H1 (cell line): ENCODE data around the gene LONRF2. TPM values are rescaled to one million over a fixed set of nuclear protein-coding genes. Genes with fewer than 3 reads are reported as not detected.

Source experiments
- CTCF ChIA-PET: fragments of 300-600 bp; sonication (Branson Sonifier 250); formaldehyde crosslinking; loops from one replicate; lab custom pipeline; 2021; ENCODE audit not compliant: partially characterized antibody; lab: Charles Lee
- POLR2A ChIA-PET: fragments of 300-600 bp; sonication (Branson Sonifier 250); formaldehyde crosslinking; loops from one replicate; lab custom pipeline; 2021; ENCODE audit warnings: inconsistent platforms; ENCODE audit not compliant: partially characterized antibody; lab: Charles Lee
- DNase-seq, 2 experiments: peaks; one replicate each; pipeline versions ENCODE4 v3.0.0 to v3.0.0-alpha.2; 2010 to 2022; ENCODE audit warnings: low spot score in 2 of 2, low read depth in 1 of 2, mixed read lengths in 1 of 2
- FAIRE-seq: peaks from 2 replicates; lab custom pipeline; 2011; peaks lifted over from hg19 to GRCh38; lab: Jason Lieb, UNC
- H2AFZ ChIP-seq: 2 replicates; pipeline ENCODE4 v1.8.1; 2012; ENCODE audit warnings: low read length, inconsistent platforms
- H2AK5ac ChIP-seq: 2 replicates; pipeline ENCODE4 v1.6.1; 2013; ENCODE audit warnings: low read depth, low read length
- H2BK120ac ChIP-seq: replicated peaks from 2 replicates; pipeline ENCODE3; 2013; ENCODE audit warnings: low read depth, low read length, inconsistent platforms
- H2BK12ac ChIP-seq: 2 replicates; pipeline ENCODE4 v1.6.1; 2013; ENCODE audit warnings: low read depth, low read length
- H2BK15ac ChIP-seq: 2 replicates; pipeline ENCODE4 v1.6.1; 2013; ENCODE audit warnings: low read length
- H2BK20ac ChIP-seq: 2 replicates; pipeline ENCODE4 v1.6.1; 2013; ENCODE audit warnings: low read length
- H2BK5ac ChIP-seq: 2 replicates; pipeline ENCODE4 v1.6.1; 2013; ENCODE audit warnings: low read depth, low read length
- H3K14ac ChIP-seq: 2 replicates; pipeline ENCODE4 v1.6.1; 2013; ENCODE audit warnings: inconsistent platforms; ENCODE audit not compliant: insufficient read length
- H3K18ac ChIP-seq: 2 replicates; pipeline ENCODE4 v1.6.1; 2013; ENCODE audit warnings: low read length; ENCODE audit errors: extremely low read depth
- H3K23ac ChIP-seq: 2 replicates; pipeline ENCODE4 v1.6.1; 2013; ENCODE audit warnings: inconsistent platforms; ENCODE audit not compliant: insufficient read length
- H3K23me2 ChIP-seq: 2 replicates; pipeline ENCODE4 v1.6.1; 2013; ENCODE audit warnings: low read depth, low read length
- H3K27ac ChIP-seq: 2 replicates; pipeline ENCODE4 v1.6.1; 2011; ENCODE audit warnings: low read depth, low read length, inconsistent platforms
- H3K27me3 ChIP-seq, 4 experiments: replicated peaks in 1 of 4; 1 replicate in 1 of 4; 2 replicates in 3 of 4; pipeline versions ENCODE4 v1.6.1 to v1.8.1; 2011 to 2013; ENCODE audit warnings: low read length in 3 of 4, mild to moderate bottlenecking in 3 of 4, inconsistent platforms in 2 of 4, mixed read lengths in 2 of 4, moderate library complexity in 1 of 4; ENCODE audit not compliant: control insufficient read depth in 3 of 4, insufficient read depth in 3 of 4; ENCODE audit errors: extremely low read depth in 1 of 4
- H3K36me3 ChIP-seq, 4 experiments: 2 replicates each; pipeline versions ENCODE4 v1.6.1 to v1.8.1; 2011 to 2013; ENCODE audit warnings: mild to moderate bottlenecking in 4 of 4, low read length in 3 of 4, moderate library complexity in 2 of 4, control low read depth in 1 of 4, inconsistent platforms in 1 of 4; ENCODE audit not compliant: insufficient read depth in 4 of 4, control insufficient read depth in 2 of 4
- H3K4ac ChIP-seq: replicated peaks from 2 replicates; pipeline ENCODE3; 2013; ENCODE audit warnings: low read length, low read depth, mixed read lengths, inconsistent platforms; ENCODE audit not compliant: insufficient read length
- H3K4me1 ChIP-seq, 4 experiments: replicated peaks in 1 of 4; 1 replicate in 1 of 4; 2 replicates in 3 of 4; pipeline versions ENCODE4 v1.6.1 to v1.8.1; 2011 to 2013; ENCODE audit warnings: low read length in 3 of 4, inconsistent platforms in 2 of 4, mixed read lengths in 1 of 4; ENCODE audit not compliant: insufficient read depth in 4 of 4, control insufficient read depth in 3 of 4
- H3K4me2 ChIP-seq, 2 experiments: 2 replicates each; pipeline versions ENCODE4 v1.6.1 to v1.8.1; 2011 to 2013; ENCODE audit warnings: low read depth in 2 of 2, low read length in 2 of 2, control low read depth in 1 of 2, inconsistent platforms in 1 of 2, mild to moderate bottlenecking in 1 of 2; ENCODE audit not compliant: insufficient read depth in 1 of 2
- H3K4me3 ChIP-seq, 4 experiments: fragments of 200-600, 300-600 bp in 1 of 4; sonication (generic), shearing (Covaris generic), sonication (Bioruptor Twin) in 1 of 4; 2 replicates each; pipeline versions ENCODE4 v1.5.1 to v1.8.1; 2011 to 2016; ENCODE audit warnings: low read length in 4 of 4, low read depth in 3 of 4, control low read depth in 2 of 4, inconsistent platforms in 2 of 4, mild to moderate bottlenecking in 2 of 4, mixed read lengths in 1 of 4, moderate library complexity in 1 of 4; ENCODE audit not compliant: insufficient read depth in 2 of 4; ENCODE audit errors: extremely low read depth in 1 of 4
- H3K56ac ChIP-seq: replicated peaks from 2 replicates; pipeline ENCODE3; 2013; ENCODE audit warnings: low read depth, mild to moderate bottlenecking, mixed read lengths, low read length, inconsistent platforms; ENCODE audit not compliant: insufficient read length
- H3K79me1 ChIP-seq: 2 replicates; pipeline ENCODE4 v1.6.1; 2013; ENCODE audit warnings: low read depth, low read length, control low read depth
- H3K79me2 ChIP-seq, 2 experiments: 2 replicates each; pipeline versions ENCODE4 v1.6.1 to v1.8.1; 2012 to 2013; ENCODE audit warnings: low read length in 2 of 2, mild to moderate bottlenecking in 2 of 2, inconsistent platforms in 1 of 2; ENCODE audit not compliant: insufficient read depth in 2 of 2, control insufficient read depth in 1 of 2
- H3K9ac ChIP-seq, 4 experiments: replicated peaks in 1 of 4; 1 replicate in 1 of 4; 2 replicates in 3 of 4; pipeline versions ENCODE4 v1.6.1 to v1.8.1; 2011 to 2013; ENCODE audit warnings: low read depth in 3 of 4, low read length in 3 of 4, control low read depth in 2 of 4, mild to moderate bottlenecking in 2 of 4, moderate library complexity in 2 of 4, inconsistent platforms in 1 of 4; ENCODE audit errors: extremely low read depth in 1 of 4
- H3K9me3 ChIP-seq, 2 experiments: 2 replicates each; pipeline versions ENCODE4 v1.6.1 to v1.8.1; 2012 to 2013; ENCODE audit warnings: mild to moderate bottlenecking in 2 of 2, moderate library complexity in 2 of 2, control low read depth in 1 of 2, inconsistent platforms in 1 of 2, low read depth in 1 of 2, low read length in 1 of 2, mixed read lengths in 1 of 2; ENCODE audit not compliant: insufficient read depth in 2 of 2
- H4K20me1 ChIP-seq, 2 experiments: replicated peaks in 1 of 2; 2 replicates each; pipeline versions ENCODE3 to v1.8.1; 2011 to 2013; ENCODE audit warnings: inconsistent platforms in 2 of 2, low read length in 2 of 2, mild to moderate bottlenecking in 1 of 2; ENCODE audit not compliant: insufficient read depth in 2 of 2, control insufficient read depth in 1 of 2
- H4K5ac ChIP-seq: 2 replicates; pipeline ENCODE4 v1.6.1; 2013; ENCODE audit warnings: low read length, low read depth, mixed read lengths, inconsistent platforms; ENCODE audit not compliant: insufficient read length
- H4K8ac ChIP-seq: 2 replicates; pipeline ENCODE4 v1.8.0; 2013; ENCODE audit warnings: mild to moderate bottlenecking, moderate library complexity, low read length, inconsistent platforms; ENCODE audit not compliant: insufficient read depth; ENCODE audit errors: extremely low read depth
- H4K91ac ChIP-seq: replicated peaks from 2 replicates; pipeline ENCODE3; 2013; ENCODE audit warnings: low read length, mixed read lengths, inconsistent platforms; ENCODE audit not compliant: insufficient read length
- CBX5 ChIP-seq: fragments of 300-800, 300-1000 bp; sonication (generic); IDR thresholded peaks from 2 replicates; pipeline ENCODE4 v1.7.1; 2016; ENCODE audit warnings: antibody characterized with exemption, low read length, low read depth
- FOSL1 ChIP-seq: IDR thresholded peaks from 2 replicates; pipeline ENCODE4 v1.6.1; 2011; ENCODE audit warnings: mild to moderate bottlenecking, low read depth, low read length, moderate library complexity; ENCODE audit not compliant: insufficient read depth
- KDM4A ChIP-seq: IDR thresholded peaks from one replicate; pipeline ENCODE4 v1.7.1; 2012; ENCODE audit warnings: low read depth, mild to moderate bottlenecking, moderate library complexity, low read length, inconsistent platforms; ENCODE audit not compliant: severe bottlenecking
- NRF1 ChIP-seq: IDR thresholded peaks from 2 replicates; pipeline ENCODE4 v1.6.1; 2011; ENCODE audit warnings: mild to moderate bottlenecking, low read depth, low read length, improper control_type of control experiment
- SP1 ChIP-seq: IDR thresholded peaks from 2 replicates; pipeline ENCODE4 v1.6.1; 2011; ENCODE audit warnings: low read depth, low read length
- WGBS, 2 experiments: shearing (Covaris generic) in 1 of 2; methylation state at CpG; one replicate each; pipeline versions ENCODE4 v1.1.6 to v1.1.7; 2013 to 2015; ENCODE audit warnings: low lambda C conversion rate in 2 of 2, mixed read lengths in 2 of 2, inconsistent platforms in 1 of 2, low coverage in 1 of 2, missing lambda C conversion rate in 1 of 2; ENCODE audit not compliant: insufficient replicate concordance in 2 of 2, insufficient coverage in 1 of 2, insufficient read length in 1 of 2; ENCODE audit errors: extremely low coverage in 1 of 2, missing lambda C conversion rate in 1 of 2; 5-methylcytosine and 5-hydroxymethylcytosine counted together
- polyA plus RNA-seq, 7 experiments: library from polyadenylated mRNA; depleted of rRNA in 3 of 7; stranded (reverse) in 5 of 7; unstranded in 2 of 7; fragments of >200 nt in 5 of 7; fragments of 200-250 nt in 2 of 7; gene quantifications; 1 replicate in 5 of 7; 2 replicates in 1 of 7; 4 replicates in 1 of 7; pipeline versions ENCODE4 v1.2.1 to v1.2.3, GENCODE V29; 2011 to 2013; ENCODE audit warnings: missing spikeins in 2 of 7, mixed read lengths in 2 of 7
- total RNA-seq: library from RNA; stranded (reverse); fragmentation: NEBNext Ultra II Directional; extraction: Animal tissue kit (Norgen Biotek cat#: 25700); gene quantifications from 2 replicates; pipeline ENCODE4 v1.2.1, GENCODE V29; 2021

Gene LONRF2
- total and polyA plus RNA-seq, 2 of the 8 experiments (the other 6 are each of a cell fraction or from before 2014, with no cell fraction given) = 0.24 to 0.74 TPM

DNA sequence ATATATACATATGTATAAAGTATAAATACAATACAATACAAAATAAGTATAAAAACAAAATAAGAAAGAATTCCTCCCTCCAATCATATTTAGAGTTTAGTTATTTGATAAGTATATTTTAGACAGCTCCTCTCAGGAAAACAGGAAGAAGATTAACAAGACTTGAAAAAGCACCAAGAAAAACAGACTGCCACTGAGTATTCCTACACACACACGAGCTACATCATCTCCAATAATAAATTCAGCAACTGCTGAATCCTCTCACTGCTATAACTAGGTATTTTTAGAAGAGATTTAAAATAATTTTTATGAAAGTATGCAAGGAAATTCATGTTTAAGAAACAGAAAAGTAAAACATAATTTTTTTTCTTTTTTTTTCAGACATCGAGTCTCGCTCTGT lies 13.0 kb downstream of the LONRF2 start:
- POLR2A ChIA-PET = interaction anchor here (0.9 kb wide), 1 partner anchor 24 kb away, joined by 3 read pairs; no protein-coding TSS in a partner anchor
- no peaks in the 10 kb centered on the region for H3K23me2 ChIP-seq
- no peaks in the 10 kb centered on the region for H3K27me3 ChIP-seq
- H4K20me1 ChIP-seq = peaks cover 0 to 1% of the 10 kb centered on the region in 2 experiments
- no peak overlapping the region for H3K14ac ChIP-seq
- no peak overlapping the region for H2BK15ac ChIP-seq
- no peak overlapping the region for H3K4ac ChIP-seq
- H3K18ac ChIP-seq = no peak overlapping the region
- H2BK12ac ChIP-seq = no peak overlapping the region
- no peak overlapping the region for H2AK5ac ChIP-seq
- no peak for FAIRE-seq
- no peak overlapping the region for H3K4me2 ChIP-seq
- no peak for DNase-seq
- CTCF ChIA-PET = interaction anchor here (1.1 to 1.5 kb wide), 5 partner anchors 10 to 72 kb away, joined by 3 to 8 read pairs (median 4); no protein-coding TSS in a partner anchor
- H3K36me3 ChIP-seq = no peaks in the 10 kb centered on the region
- H3K56ac ChIP-seq = no peak overlapping the region
- H3K27ac ChIP-seq = no peak overlapping the region
- no peak overlapping the region for H4K91ac ChIP-seq
- no peaks in the 10 kb centered on the region for H3K4me1 ChIP-seq
- no peaks in the 10 kb centered on the region for H3K79me1 ChIP-seq
- H2AFZ ChIP-seq = no peak overlapping the region
- H4K5ac ChIP-seq = no peak overlapping the region
- H3K23ac ChIP-seq = no peak overlapping the region
- H3K4me3 ChIP-seq = no peak overlapping the region
- H3K9ac ChIP-seq = no peak overlapping the region
- H2BK5ac ChIP-seq = no peak overlapping the region
- H2BK120ac ChIP-seq = no peak overlapping the region
- no peaks in the 10 kb centered on the region for H3K79me2 ChIP-seq
- no peak overlapping the region for H4K8ac ChIP-seq
- no peaks in the 10 kb centered on the region for H3K9me3 ChIP-seq
- 93% methylated on average over 3 of the region's 3 CpGs; no CpG with 5 or more reads in 1 of the 2 experiments for WGBS, 2 experiments
- H2BK20ac ChIP-seq = no peak overlapping the region
- TF ChIP-seq CBX5 (no peak), KDM4A (no peak), NRF1 (no peak), SP1 (no peak), FOSL1 (no peak)
- TF ChIP-seq, all 59 proteins: peak for 0
